ENCODE measurements around the gene CD6.
"Not testable (repeated sequence)": the region's sequence is repeated elsewhere in the genome, so short reads cannot be mapped to it uniquely, and the experiment has no call there.

CD6 gene

DNA sequence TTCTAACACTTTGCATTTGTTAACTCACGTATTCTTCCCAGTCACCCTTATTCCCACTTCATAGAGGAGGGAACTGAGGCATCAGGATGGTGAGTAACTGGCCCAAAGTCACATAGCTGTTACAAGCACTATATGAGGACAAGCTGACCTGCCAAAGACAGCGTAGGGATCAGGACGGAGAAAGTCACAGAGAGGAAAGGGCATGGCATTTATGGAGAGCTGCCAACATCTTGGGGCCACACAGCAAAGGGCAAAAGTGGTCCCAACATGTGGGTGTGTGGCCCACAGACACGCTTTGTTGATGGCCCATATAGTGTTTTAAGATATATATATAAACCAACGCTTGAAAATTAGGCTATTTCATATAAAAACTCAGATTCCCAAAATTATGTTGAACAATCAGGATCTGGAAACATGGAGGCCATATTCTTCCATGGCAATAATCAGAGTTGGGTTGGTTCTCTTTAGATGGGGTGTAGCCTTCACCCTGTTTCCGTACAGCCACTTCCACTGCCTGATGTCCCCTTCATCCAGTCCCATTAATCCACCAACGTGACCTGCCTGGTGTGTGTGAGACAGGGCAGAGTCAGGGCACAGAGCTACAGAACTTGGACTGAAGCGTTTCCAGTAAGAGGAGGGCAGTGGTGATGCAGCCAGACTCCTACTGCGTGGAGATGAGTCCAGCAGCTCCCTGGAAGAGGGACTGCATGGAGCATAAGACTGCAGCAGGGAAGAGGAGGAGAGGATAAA lies 90.9 kb downstream of the CD6 start:
- Histone ChIP-seq H3K27ac (ENCODE audit: extremely low read depth, low read depth, low read length) (no peak overlapping the region), H3K36me3 (ENCODE audit: control insufficient read depth in 2 of 2, insufficient read depth in 1 of 2, low read length in 2 of 2) (no peaks in the 10 kb centered on the region), H3K4me1 (ENCODE audit: control insufficient read depth, insufficient read depth, low read length) (no peaks in the 10 kb centered on the region), H3K4me3 (ENCODE audit: low read depth, low read length) (no peak overlapping the region), H3K9me3 (ENCODE audit: control insufficient read depth, insufficient read depth, low read depth, low read length) (no peaks in the 10 kb centered on the region)
- TF ChIP-seq, protein P1, sequence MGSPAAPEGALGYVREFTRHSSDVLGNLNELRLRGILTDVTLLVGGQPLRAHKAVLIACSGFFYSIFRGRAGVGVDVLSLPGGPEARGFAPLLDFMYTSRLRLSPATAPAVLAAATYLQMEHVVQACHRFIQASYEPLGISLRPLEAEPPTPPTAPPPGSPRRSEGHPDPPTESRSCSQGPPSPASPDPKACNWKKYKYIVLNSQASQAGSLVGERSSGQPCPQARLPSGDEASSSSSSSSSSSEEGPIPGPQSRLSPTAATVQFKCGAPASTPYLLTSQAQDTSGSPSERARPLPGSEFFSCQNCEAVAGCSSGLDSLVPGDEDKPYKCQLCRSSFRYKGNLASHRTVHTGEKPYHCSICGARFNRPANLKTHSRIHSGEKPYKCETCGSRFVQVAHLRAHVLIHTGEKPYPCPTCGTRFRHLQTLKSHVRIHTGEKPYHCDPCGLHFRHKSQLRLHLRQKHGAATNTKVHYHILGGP (tag by site-specific recombination; IDR thresholded peaks at IDR 0.05): no peak
- no peak for TF ChIP-seq MZF1 (tag by site-specific recombination; IDR thresholded peaks at IDR 0.05; ENCODE audit: borderline replicate concordance)
- TF ChIP-seq, protein P2, sequence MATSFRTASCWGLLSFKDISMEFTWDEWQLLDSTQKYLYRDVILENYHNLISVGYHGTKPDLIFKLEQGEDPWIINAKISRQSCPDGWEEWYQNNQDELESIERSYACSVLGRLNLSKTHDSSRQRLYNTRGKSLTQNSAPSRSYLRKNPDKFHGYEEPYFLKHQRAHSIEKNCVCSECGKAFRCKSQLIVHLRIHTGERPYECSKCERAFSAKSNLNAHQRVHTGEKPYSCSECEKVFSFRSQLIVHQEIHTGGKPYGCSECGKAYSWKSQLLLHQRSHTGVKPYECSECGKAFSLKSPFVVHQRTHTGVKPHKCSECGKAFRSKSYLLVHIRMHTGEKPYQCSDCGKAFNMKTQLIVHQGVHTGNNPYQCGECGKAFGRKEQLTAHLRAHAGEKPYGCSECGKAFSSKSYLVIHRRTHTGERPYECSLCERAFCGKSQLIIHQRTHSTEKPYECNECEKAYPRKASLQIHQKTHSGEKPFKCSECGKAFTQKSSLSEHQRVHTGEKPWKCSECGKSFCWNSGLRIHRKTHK (tag by site-specific recombination; IDR thresholded peaks at IDR 0.05): no peak
- TF ChIP-seq ZNF76 (tag by site-specific recombination; IDR thresholded peaks at IDR 0.05; ENCODE audit: borderline replicate concordance, low read depth): no peak
- no peak for TF ChIP-seq ZNF585B (tag by site-specific recombination; IDR thresholded peaks at IDR 0.05)
- no peak for TF ChIP-seq ZNF624 (tag by site-specific recombination; IDR thresholded peaks at IDR 0.05)
- TF ChIP-seq, protein P3, sequence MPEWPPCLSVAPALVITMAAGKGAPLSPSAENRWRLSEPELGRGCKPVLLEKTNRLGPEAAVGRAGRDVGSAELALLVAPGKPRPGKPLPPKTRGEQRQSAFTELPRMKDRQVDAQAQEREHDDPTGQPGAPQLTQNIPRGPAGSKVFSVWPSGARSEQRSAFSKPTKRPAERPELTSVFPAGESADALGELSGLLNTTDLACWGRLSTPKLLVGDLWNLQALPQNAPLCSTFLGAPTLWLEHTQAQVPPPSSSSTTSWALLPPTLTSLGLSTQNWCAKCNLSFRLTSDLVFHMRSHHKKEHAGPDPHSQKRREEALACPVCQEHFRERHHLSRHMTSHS (tag by site-specific recombination; IDR thresholded peaks at IDR 0.05): no peak
- TF ChIP-seq HOXC10 (CRISPR knock-in tag; IDR thresholded peaks at IDR 0.05): no peak
- TF ChIP-seq ZFP69B (tag by site-specific recombination; IDR thresholded peaks at IDR 0.05): no peak
- no peak for TF ChIP-seq ZNF335 (tag by site-specific recombination; conservative IDR thresholded peaks at IDR 0.05)
- no peak for TF ChIP-seq ZNF146 (tag by site-specific recombination; IDR thresholded peaks at IDR 0.05)
- TF ChIP-seq, protein P4, sequence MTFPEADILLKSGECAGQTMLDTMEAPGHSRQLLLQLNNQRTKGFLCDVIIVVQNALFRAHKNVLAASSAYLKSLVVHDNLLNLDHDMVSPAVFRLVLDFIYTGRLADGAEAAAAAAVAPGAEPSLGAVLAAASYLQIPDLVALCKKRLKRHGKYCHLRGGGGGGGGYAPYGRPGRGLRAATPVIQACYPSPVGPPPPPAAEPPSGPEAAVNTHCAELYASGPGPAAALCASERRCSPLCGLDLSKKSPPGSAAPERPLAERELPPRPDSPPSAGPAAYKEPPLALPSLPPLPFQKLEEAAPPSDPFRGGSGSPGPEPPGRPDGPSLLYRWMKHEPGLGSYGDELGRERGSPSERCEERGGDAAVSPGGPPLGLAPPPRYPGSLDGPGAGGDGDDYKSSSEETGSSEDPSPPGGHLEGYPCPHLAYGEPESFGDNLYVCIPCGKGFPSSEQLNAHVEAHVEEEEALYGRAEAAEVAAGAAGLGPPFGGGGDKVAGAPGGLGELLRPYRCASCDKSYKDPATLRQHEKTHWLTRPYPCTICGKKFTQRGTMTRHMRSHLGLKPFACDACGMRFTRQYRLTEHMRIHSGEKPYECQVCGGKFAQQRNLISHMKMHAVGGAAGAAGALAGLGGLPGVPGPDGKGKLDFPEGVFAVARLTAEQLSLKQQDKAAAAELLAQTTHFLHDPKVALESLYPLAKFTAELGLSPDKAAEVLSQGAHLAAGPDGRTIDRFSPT (tag by site-specific recombination; IDR thresholded peaks at IDR 0.05): no peak
- TF ChIP-seq ZNF132 (tag by site-specific recombination; IDR thresholded peaks at IDR 0.05; ENCODE audit: borderline replicate concordance): no peak
- no peak for TF ChIP-seq OVOL3 (tag by site-specific recombination; IDR thresholded peaks at IDR 0.05)
- no peak for TF ChIP-seq ZNF707 (tag by site-specific recombination; IDR thresholded peaks at IDR 0.05)
- TF ChIP-seq HOXA7 (CRISPR knock-in tag; IDR thresholded peaks at IDR 0.05; ENCODE audit: borderline replicate concordance): no peak
- TF ChIP-seq ZNF776 (tag by site-specific recombination; IDR thresholded peaks at IDR 0.05; ENCODE audit: borderline replicate concordance): no peak
- TF ChIP-seq, protein P5, sequence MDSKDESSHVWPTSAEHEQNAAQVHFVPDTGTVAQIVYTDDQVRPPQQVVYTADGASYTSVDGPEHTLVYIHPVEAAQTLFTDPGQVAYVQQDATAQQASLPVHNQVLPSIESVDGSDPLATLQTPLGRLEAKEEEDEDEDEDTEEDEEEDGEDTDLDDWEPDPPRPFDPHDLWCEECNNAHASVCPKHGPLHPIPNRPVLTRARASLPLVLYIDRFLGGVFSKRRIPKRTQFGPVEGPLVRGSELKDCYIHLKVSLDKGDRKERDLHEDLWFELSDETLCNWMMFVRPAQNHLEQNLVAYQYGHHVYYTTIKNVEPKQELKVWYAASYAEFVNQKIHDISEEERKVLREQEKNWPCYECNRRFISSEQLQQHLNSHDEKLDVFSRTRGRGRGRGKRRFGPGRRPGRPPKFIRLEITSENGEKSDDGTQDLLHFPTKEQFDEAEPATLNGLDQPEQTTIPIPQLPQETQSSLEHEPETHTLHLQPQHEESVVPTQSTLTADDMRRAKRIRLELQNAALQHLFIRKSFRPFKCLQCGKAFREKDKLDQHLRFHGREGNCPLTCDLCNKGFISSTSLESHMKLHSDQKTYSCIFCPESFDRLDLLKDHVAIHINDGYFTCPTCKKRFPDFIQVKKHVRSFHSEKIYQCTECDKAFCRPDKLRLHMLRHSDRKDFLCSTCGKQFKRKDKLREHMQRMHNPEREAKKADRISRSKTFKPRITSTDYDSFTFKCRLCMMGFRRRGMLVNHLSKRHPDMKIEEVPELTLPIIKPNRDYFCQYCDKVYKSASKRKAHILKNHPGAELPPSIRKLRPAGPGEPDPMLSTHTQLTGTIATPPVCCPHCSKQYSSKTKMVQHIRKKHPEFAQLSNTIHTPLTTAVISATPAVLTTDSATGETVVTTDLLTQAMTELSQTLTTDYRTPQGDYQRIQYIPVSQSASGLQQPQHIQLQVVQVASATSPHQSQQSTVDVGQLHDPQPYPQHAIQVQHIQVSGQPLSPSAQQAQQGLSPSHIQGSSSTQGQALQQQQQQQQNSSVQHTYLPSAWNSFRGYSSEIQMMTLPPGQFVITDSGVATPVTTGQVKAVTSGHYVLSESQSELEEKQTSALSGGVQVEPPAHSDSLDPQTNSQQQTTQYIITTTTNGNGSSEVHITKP (tag by site-specific recombination; IDR thresholded peaks at IDR 0.05): no peak
- no peak for TF ChIP-seq ZNF660 (tag by site-specific recombination; IDR thresholded peaks at IDR 0.05)
- TF ChIP-seq ZNF10 (tag by site-specific recombination; IDR thresholded peaks at IDR 0.05): no peak
- ChIA-PET CTCF (interaction anchor here (0.5 to 1.2 kb wide), 2 partner anchors 26 to 300 kb away, joined by 3 to 5 read pairs; no protein-coding TSS in a partner anchor), POLR2A (no interaction called here)

DNA sequence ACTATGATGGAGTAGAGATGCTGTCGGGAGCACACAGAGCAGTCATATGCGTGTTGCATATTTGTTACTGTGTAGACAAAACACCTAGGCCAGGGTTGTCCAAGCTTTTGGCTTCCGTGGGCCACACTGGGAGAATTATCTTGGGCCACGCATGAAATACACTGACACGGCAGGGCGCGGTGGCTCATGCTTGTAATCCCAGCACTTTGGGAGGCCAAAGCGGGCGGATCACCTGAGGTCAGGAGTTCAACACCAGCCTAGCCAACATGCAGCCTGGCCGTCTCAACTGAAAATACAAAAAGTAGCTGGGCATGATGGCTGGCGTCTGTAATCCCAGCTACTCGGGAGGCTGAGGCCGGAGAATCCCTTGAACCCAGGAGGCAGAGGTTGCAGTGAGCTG lies 93.8 kb downstream of the CD6 start:
- H3K9me3 ChIP-seq (ENCODE audit: control insufficient read depth, insufficient read depth, low read depth, low read length); POLR2A ChIA-PET; H3K4me3 ChIP-seq (ENCODE audit: low read depth, low read length); H3K36me3 ChIP-seq (ENCODE audit: control insufficient read depth in 2 of 2, insufficient read depth in 1 of 2, low read length in 2 of 2); H3K4me1 ChIP-seq (ENCODE audit: control insufficient read depth, insufficient read depth, low read length); H3K27ac ChIP-seq (ENCODE audit: extremely low read depth, low read depth, low read length): not testable (repeated sequence)
- CTCF ChIA-PET: interaction anchor here (1.4 kb wide), 1 partner anchor 93 kb away, joined by 3 read pairs; no protein-coding TSS in a partner anchor

Data from HEK293 (cell line).